ENCODE data around the gene SLCO2A1. TPM values are rescaled to one million over a fixed set of nuclear protein-coding genes. Genes with fewer than 3 reads are reported as not detected.

Gene SLCO2A1
- total and polyA plus RNA-seq, 5 donors, result 17.1 to 100 (median 36.1) TPM

Other genes starting within 250 kb of the SLCO2A1 start
- 10 to 100 TPM; 25.8 to 47.6 (median 33.6) TPM for gene SRPRB, start 224.1 kb downstream of the SLCO2A1 start, total RNA-seq
- gene SRPRB, start 224.1 kb downstream of the SLCO2A1 start, polyA plus RNA-seq, result 16.2 TPM
- 10 to 100 TPM; 27.2 to 48.1 (median 36.1) TPM for gene RAB6B, start 134.0 kb downstream of the SLCO2A1 start, total RNA-seq
- gene RAB6B, start 134.0 kb downstream of the SLCO2A1 start, polyA plus RNA-seq, result 23.6 TPM
- 10 to 100 TPM; 48.3 to 57.3 (median 52.7) TPM for gene RYK, start 220.9 kb upstream of the SLCO2A1 start, total RNA-seq
- 30.9 TPM for gene RYK, start 220.9 kb upstream of the SLCO2A1 start, polyA plus RNA-seq